Suppressor macrophage treated with lipopolysaccharide for 1 hour (primary cell): Measurements from ENCODE around the gene RNF115.
"Not testable (repeated sequence)": the region's sequence is repeated elsewhere in the genome, so short reads cannot be mapped to it uniquely, and the experiment has no call there.

Experiments
- DNase-seq, 3 donors: peaks; one replicate each; pipeline ENCODE4 v3.0.0-alpha.2; 2020 to 2022

The RNF115 gene

GRCh38 chr1:145726193-145726592, 97.7 kb downstream of the RNF115 start:
- not testable (repeated sequence) for DNase-seq

GRCh38 chr1:145720878-145721671, 102.8 kb downstream of the RNF115 start:
- DNase-seq, result peak; percentile 68 to 84 (median 75)

- no peak for DNase-seq
Observed at GRCh38 chr1:145720556-145720877, 103.4 kb downstream of the RNF115 start.

GRCh38 chr1:145719230-145720079, 104.4 kb downstream of the RNF115 start, which contains the start of gene CD160:
Gene CD160 (plus strand): TSS chr1:145719499. CDS start chr1:145728328, 8,829 bp downstream.
- no peak for DNase-seq

- DNase-seq, result not testable (repeated sequence)
Observed at GRCh38 chr1:145718465-145718864, 105.4 kb downstream of the RNF115 start.

- DNase-seq, result no peak
Observed at GRCh38 chr1:145717833-145718232, 106.1 kb downstream of the RNF115 start.

GRCh38 chr1:145716641-145717345, 107.1 kb downstream of the RNF115 start:
- no peak for DNase-seq

- no peak for DNase-seq
Observed at GRCh38 chr1:145714524-145715111, 109.3 kb downstream of the RNF115 start.

- DNase-seq, result no peak
Observed at GRCh38 chr1:145711213-145711651, 112.7 kb downstream of the RNF115 start.

GRCh38 chr1:145710291-145711027, 113.4 kb downstream of the RNF115 start:
- DNase-seq, result no peak

- DNase-seq, result no peak
Observed at GRCh38 chr1:145708063-145708462, 115.8 kb downstream of the RNF115 start.

GRCh38 chr1:145707183-145707867, 116.6 kb downstream of the RNF115 start, which contains the start of gene PDZK1:
Gene PDZK1 (minus strand): TSS chr1:145707368. CDS start chr1:145688021, 19,347 bp downstream.
- no peak for DNase-seq

- no peak for DNase-seq
Observed at GRCh38 chr1:145706086-145706664, 117.7 kb downstream of the RNF115 start.

GRCh38 chr1:145705622-145706021, 118.3 kb downstream of the RNF115 start:
- no peak for DNase-seq

GRCh38 chr1:145702826-145703225, 121.1 kb downstream of the RNF115 start:
- DNase-seq, result no peak

- DNase-seq, result no peak
Observed at GRCh38 chr1:145702052-145702451, 121.8 kb downstream of the RNF115 start.

- no peak for DNase-seq
Observed at GRCh38 chr1:145701306-145701862, 122.5 kb downstream of the RNF115 start.

- no peak for DNase-seq
Observed at GRCh38 chr1:145696630-145696960, 127.3 kb downstream of the RNF115 start.

GRCh38 chr1:145695821-145696629, 127.9 kb downstream of the RNF115 start:
- peak; percentile 19 to 49 (median 44) for DNase-seq
